ENCODE results near the gene SH3PXD2A.

The SH3PXD2A gene

GRCh38 chr10:103884681-103885139 is 29.3 kb upstream of the SH3PXD2A start:
- peaks cover 18% of the 10 kb centered on the region for H3K4me1 Mint-ChIP-seq
- peak; percentile 34 for ATAC-seq
- no peak overlapping the region for H3K4me3 Mint-ChIP-seq
- peaks cover 18% of the 10 kb centered on the region for H3K36me3 Mint-ChIP-seq (ENCODE audit: low read depth)
- no peaks in the 10 kb centered on the region for H3K9me3 Mint-ChIP-seq
- peak; percentile 21 for DNase-seq
- H3K27ac Mint-ChIP-seq, result no peak overlapping the region
- H3K27me3 Mint-ChIP-seq, result no peaks in the 10 kb centered on the region

- Mint-ChIP-seq H3K27ac (no peak overlapping the region), H3K36me3 (ENCODE audit: low read depth) (peaks cover 14% of the 10 kb centered on the region), H3K9me3 (no peaks in the 10 kb centered on the region), H3K4me3 (no peak overlapping the region), H3K27me3 (no peaks in the 10 kb centered on the region), H3K4me1 (peaks cover 7% of the 10 kb centered on the region)
- DNase-seq (no peak), ATAC-seq (no peak)
These were observed 27.1 kb upstream of the SH3PXD2A start for GRCh38 chr10:103882285-103883007.

- Mint-ChIP-seq H3K9me3 (no peaks in the 10 kb centered on the region), H3K36me3 (ENCODE audit: low read depth) (peaks cover 12% of the 10 kb centered on the region), H3K27me3 (no peaks in the 10 kb centered on the region), H3K4me1 (peaks cover 7% of the 10 kb centered on the region), H3K27ac (no peak overlapping the region), H3K4me3 (no peak overlapping the region)
- ATAC-seq, result no peak
- no peak for DNase-seq
These were observed 26.3 kb upstream of the SH3PXD2A start for GRCh38 chr10:103881416-103882284.

- Mint-ChIP-seq H3K27me3 (no peaks in the 10 kb centered on the region), H3K36me3 (ENCODE audit: low read depth) (peaks cover 12% of the 10 kb centered on the region), H3K4me1 (peaks cover 4% of the 10 kb centered on the region), H3K4me3 (no peak overlapping the region), H3K9me3 (no peaks in the 10 kb centered on the region), H3K27ac (no peak overlapping the region)
- DNase-seq, result no peak
- ATAC-seq, result no peak
These were observed 24.5 kb upstream of the SH3PXD2A start for GRCh38 chr10:103879831-103880230.

- ATAC-seq, result no peak
- Mint-ChIP-seq H3K4me3 (no peak overlapping the region), H3K4me1 (peaks cover 4% of the 10 kb centered on the region), H3K27ac (no peak overlapping the region), H3K27me3 (no peaks in the 10 kb centered on the region), H3K36me3 (ENCODE audit: low read depth) (peaks cover 12% of the 10 kb centered on the region), H3K9me3 (no peaks in the 10 kb centered on the region)
- DNase-seq, result no peak
These were observed 24.0 kb upstream of the SH3PXD2A start for GRCh38 chr10:103879409-103879808.

GRCh38 chr10:103877861-103878260 is 22.5 kb upstream of the SH3PXD2A start:
- Mint-ChIP-seq H3K9me3 (no peaks in the 10 kb centered on the region), H3K27ac (peak overlapping the region; percentile 47), H3K4me1 (peaks cover 4% of the 10 kb centered on the region), H3K27me3 (no peaks in the 10 kb centered on the region), H3K36me3 (ENCODE audit: low read depth) (peaks cover 8% of the 10 kb centered on the region), H3K4me3 (no peak overlapping the region)
- ATAC-seq (no peak), DNase-seq (no peak)

- Mint-ChIP-seq H3K4me1 (peaks cover 4% of the 10 kb centered on the region), H3K9me3 (no peaks in the 10 kb centered on the region), H3K27me3 (no peaks in the 10 kb centered on the region), H3K4me3 (no peak overlapping the region), H3K27ac (no peak overlapping the region), H3K36me3 (ENCODE audit: low read depth) (peaks cover 4% of the 10 kb centered on the region)
- DNase-seq (no peak), ATAC-seq (no peak)
These were observed 20.8 kb upstream of the SH3PXD2A start for GRCh38 chr10:103876155-103876554.

GRCh38 chr10:103874730-103875129 is 19.4 kb upstream of the SH3PXD2A start:
- peaks cover 4% of the 10 kb centered on the region for H3K4me1 Mint-ChIP-seq
- no peaks in the 10 kb centered on the region for H3K9me3 Mint-ChIP-seq
- no peak for DNase-seq
- no peak overlapping the region for H3K27ac Mint-ChIP-seq
- H3K36me3 Mint-ChIP-seq (ENCODE audit: low read depth), result no peaks in the 10 kb centered on the region
- no peak overlapping the region for H3K4me3 Mint-ChIP-seq
- ATAC-seq, result no peak
- H3K27me3 Mint-ChIP-seq, result no peaks in the 10 kb centered on the region

GRCh38 chr10:103872137-103872931 is 17.0 kb upstream of the SH3PXD2A start:
- H3K4me3 Mint-ChIP-seq, result no peak overlapping the region
- H3K4me1 Mint-ChIP-seq, result peaks cover 5% of the 10 kb centered on the region
- no peaks in the 10 kb centered on the region for H3K27me3 Mint-ChIP-seq
- H3K27ac Mint-ChIP-seq, result no peak overlapping the region
- ATAC-seq (no peak), DNase-seq (no peak)
- H3K9me3 Mint-ChIP-seq, result no peaks in the 10 kb centered on the region
- H3K36me3 Mint-ChIP-seq (ENCODE audit: low read depth), result no peaks in the 10 kb centered on the region

GRCh38 chr10:103871006-103871405 is 15.6 kb upstream of the SH3PXD2A start:
- H3K27ac Mint-ChIP-seq, result no peak overlapping the region
- DNase-seq, result no peak
- no peak for ATAC-seq
- no peak overlapping the region for H3K4me3 Mint-ChIP-seq
- no peaks in the 10 kb centered on the region for H3K27me3 Mint-ChIP-seq
- peaks cover under 1% of the 10 kb centered on the region for H3K9me3 Mint-ChIP-seq
- no peaks in the 10 kb centered on the region for H3K36me3 Mint-ChIP-seq (ENCODE audit: low read depth)
- H3K4me1 Mint-ChIP-seq, result peaks cover 5% of the 10 kb centered on the region

GRCh38 chr10:103870516-103870915 is 15.1 kb upstream of the SH3PXD2A start:
- ATAC-seq (no peak), DNase-seq (no peak)
- Mint-ChIP-seq H3K4me3 (no peak overlapping the region), H3K27me3 (no peaks in the 10 kb centered on the region), H3K36me3 (ENCODE audit: low read depth) (no peaks in the 10 kb centered on the region), H3K4me1 (peaks cover 5% of the 10 kb centered on the region), H3K27ac (no peak overlapping the region), H3K9me3 (peaks cover 4% of the 10 kb centered on the region)

GRCh38 chr10:103869336-103869735 is 14.0 kb upstream of the SH3PXD2A start:
- H3K27me3 Mint-ChIP-seq, result no peaks in the 10 kb centered on the region
- H3K9me3 Mint-ChIP-seq, result peaks cover 15% of the 10 kb centered on the region
- ATAC-seq (no peak), DNase-seq (no peak)
- H3K36me3 Mint-ChIP-seq (ENCODE audit: low read depth), result peaks cover 5% of the 10 kb centered on the region
- no peak overlapping the region for H3K4me3 Mint-ChIP-seq
- H3K27ac Mint-ChIP-seq, result no peak overlapping the region
- peaks cover 5% of the 10 kb centered on the region for H3K4me1 Mint-ChIP-seq

GRCh38 chr10:103868200-103868599 is 12.8 kb upstream of the SH3PXD2A start:
- Mint-ChIP-seq H3K27ac (no peak overlapping the region), H3K4me1 (peaks cover 5% of the 10 kb centered on the region), H3K9me3 (peaks cover 15% of the 10 kb centered on the region), H3K36me3 (ENCODE audit: low read depth) (peaks cover 9% of the 10 kb centered on the region), H3K27me3 (no peaks in the 10 kb centered on the region), H3K4me3 (no peak overlapping the region)
- DNase-seq (no peak), ATAC-seq (no peak)

- no peak overlapping the region for H3K4me3 Mint-ChIP-seq
- ATAC-seq (no peak), DNase-seq (no peak)
- H3K36me3 Mint-ChIP-seq (ENCODE audit: low read depth), result peaks cover 9% of the 10 kb centered on the region
- H3K27ac Mint-ChIP-seq, result no peak overlapping the region
- H3K27me3 Mint-ChIP-seq, result peaks cover 10% of the 10 kb centered on the region
- H3K4me1 Mint-ChIP-seq, result peaks cover 4% of the 10 kb centered on the region
- H3K9me3 Mint-ChIP-seq, result peaks cover 15% of the 10 kb centered on the region
These were observed 6.1 kb upstream of the SH3PXD2A start for GRCh38 chr10:103861505-103861904.
